Measurements from ENCODE around the gene COL18A1.

GRCh38 chr21:45467221-45467779 lies 62.3 kb downstream of the COL18A1 start:
- TF ChIP-seq CTCF (IDR thresholded peaks at IDR 0.05) (no peak), EZH2 (IDR thresholded peaks at IDR 0.05) (no peak)
